GM23338 (cell line): ENCODE results near the gene KCNQ1OT1. TPM values are rescaled to one million over a fixed set of nuclear protein-coding genes. Genes with fewer than 3 reads are reported as not detected.

ENCODE experiments used
- ATAC-seq: fragments of 200-7000 bp; cut with Tn5 transposase; 3 replicates; pipeline ENCODE4 v1.9.1; 2020
- DNase-seq: peaks from one replicate; pipeline ENCODE4 v3.0.0-alpha.2; 2015; ENCODE audit warnings: low spot score
- H2AFZ ChIP-seq: fragments of 200-600 bp; sonication (generic); 2 replicates; pipeline ENCODE4 v1.8.0; 2016; ENCODE audit warnings: antibody characterized with exemption, mild to moderate bottlenecking, moderate library complexity
- H3F3A ChIP-seq: fragments of 200-600 bp; sonication (generic); replicated peaks from 2 replicates; pipeline ENCODE4 v1.8.0; 2017; ENCODE audit warnings: antibody characterized with exemption, mixed run types, low read depth
- H3K27ac ChIP-seq: fragments of 200-600 bp; sonication (generic); 2 replicates; pipeline ENCODE4 v1.6.1; 2016; ENCODE audit warnings: low read depth
- H3K27me3 ChIP-seq: fragments of 200-600 bp; sonication (generic); 2 replicates; pipeline ENCODE4 v1.8.0; 2016; ENCODE audit warnings: mild to moderate bottlenecking, mixed run types, moderate library complexity; ENCODE audit not compliant: insufficient read depth
- H3K36me3 ChIP-seq: fragments of 200-600 bp; sonication (generic); 2 replicates; pipeline ENCODE4 v1.8.0; 2016; ENCODE audit warnings: mild to moderate bottlenecking; ENCODE audit not compliant: insufficient read depth
- H3K4me1 ChIP-seq: fragments of 200-600 bp; sonication (generic); 2 replicates; pipeline ENCODE4 v1.8.0; 2016; ENCODE audit warnings: mild to moderate bottlenecking, moderate library complexity; ENCODE audit not compliant: insufficient read depth
- H3K4me2 ChIP-seq: fragments of 200-600 bp; sonication (generic); 2 replicates; pipeline ENCODE4 v1.7.1; 2017; ENCODE audit warnings: mixed run types
- H3K4me3 ChIP-seq: fragments of 200-600 bp; sonication (generic); 2 replicates; pipeline ENCODE4 v1.6.1; 2016; ENCODE audit warnings: mixed run types
- H3K79me2 ChIP-seq: fragments of 200-600 bp; sonication (generic); replicated peaks from 2 replicates; pipeline ENCODE4 v1.8.0; 2017; ENCODE audit warnings: mild to moderate bottlenecking; ENCODE audit not compliant: insufficient read depth
- H3K9me2 ChIP-seq: fragments of 200-600 bp; sonication (generic); 2 replicates; pipeline ENCODE4 v1.8.0; 2017; ENCODE audit not compliant: insufficient read depth
- H4K20me1 ChIP-seq: fragments of 200-600 bp; sonication (generic); replicated peaks from 2 replicates; pipeline ENCODE4 v1.8.0; 2017; ENCODE audit warnings: mild to moderate bottlenecking; ENCODE audit not compliant: insufficient read depth
- H3K27ac Mint-ChIP-seq: 2 replicates; pipeline ENCODE4 v1.8.0; 2020; ENCODE audit warnings: inconsistent platforms, mild to moderate bottlenecking, moderate library complexity, mixed read lengths
- H3K27me3 Mint-ChIP-seq: 3 replicates; pipeline ENCODE4 v1.8.0; 2022; ENCODE audit warnings: low read depth, mild to moderate bottlenecking, moderate library complexity, mixed read lengths, inconsistent platforms; ENCODE audit not compliant: insufficient read depth, poor library complexity
- H3K36me3 Mint-ChIP-seq: 3 replicates; pipeline ENCODE4 v1.8.0; 2021; ENCODE audit warnings: low read depth, mild to moderate bottlenecking, inconsistent platforms, moderate library complexity, mixed read lengths
- H3K4me1 Mint-ChIP-seq: 3 replicates; pipeline ENCODE4 v1.8.0; 2020; ENCODE audit warnings: mild to moderate bottlenecking, inconsistent platforms, mixed read lengths
- H3K4me3 Mint-ChIP-seq: 3 replicates; pipeline ENCODE4 v1.8.0; 2021; ENCODE audit warnings: moderate library complexity, mild to moderate bottlenecking, inconsistent platforms, mixed read lengths
- H3K9me3 Mint-ChIP-seq: 3 replicates; pipeline ENCODE4 v1.8.0; 2020; ENCODE audit warnings: moderate library complexity, mild to moderate bottlenecking, inconsistent platforms, mixed read lengths
- CTCF ChIP-seq, 2 experiments: fragments of 200-600 bp in 1 of 2; sonication (generic) in 1 of 2; conservative IDR thresholded peaks; 2 replicates each; pipeline versions ENCODE4 v1.5.1 to v1.6.1; 2016 to 2017; ENCODE audit warnings: antibody characterized with exemption in 2 of 2, low read depth in 2 of 2, mild to moderate bottlenecking in 2 of 2, moderate library complexity in 1 of 2
- EZH2 ChIP-seq: fragments of 200-600 bp; sonication (generic); IDR thresholded peaks from one replicate; pipeline ENCODE4 v1.8.0; 2017; ENCODE audit warnings: antibody characterized with exemption, mild to moderate bottlenecking, low read depth; ENCODE audit not compliant: unreplicated experiment
- EZH2phosphoT487 ChIP-seq: fragments of 200-600 bp; sonication (generic); IDR thresholded peaks from one replicate; pipeline ENCODE4 v1.8.1; 2018; ENCODE audit warnings: antibody characterized with exemption; ENCODE audit not compliant: unreplicated experiment
- NANOG ChIP-seq: IDR thresholded peaks from 2 replicates; pipeline ENCODE4 v1.6.1; 2016; ENCODE audit warnings: antibody characterized with exemption, borderline replicate concordance
- REST ChIP-seq: IDR thresholded peaks from one replicate; pipeline ENCODE4 v1.6.1; 2018; ENCODE audit warnings: antibody characterized with exemption; ENCODE audit not compliant: unreplicated experiment
- ZNF114 ChIP-seq: fragments of 250-450 bp; sonication (Bioruptor Pico); IDR thresholded peaks from 2 replicates; pipeline ENCODE4 v1.5.0; 2020; ENCODE audit warnings: mild to moderate bottlenecking, moderate library complexity
- ZNF331 ChIP-seq: fragments of 250-450 bp; sonication (Bioruptor Pico); IDR thresholded peaks from 2 replicates; pipeline ENCODE4 v1.5.0; 2020; ENCODE audit warnings: low read depth, mild to moderate bottlenecking, moderate library complexity
- polyA plus RNA-seq: library from polyadenylated mRNA; unstranded; fragments of >200 nt; fragmentation: Nextera tagmentation; extraction: Ambion mirVana; gene quantifications from 2 replicates; pipeline ENCODE4 v1.2.1, GENCODE V29; 2016
- total RNA-seq: library from RNA; depleted of rRNA; stranded (reverse); fragments of >200 nt; shearing (Covaris generic); gene quantifications from 2 replicates; pipeline ENCODE4 v1.2.3, GENCODE V29; 2014

The KCNQ1OT1 gene
- total and polyA plus RNA-seq, 2 experiments from 2014 or later, result 1.5 to 4.2 TPM

- no peak for TF ChIP-seq REST
- TF ChIP-seq CTCF (conservative IDR thresholded peaks at IDR 0.05; ENCODE audit: low read depth in 2 of 2), result no peak
- no peak for TF ChIP-seq EZH2
- TF ChIP-seq ZNF331, result no peak
- TF ChIP-seq ZNF114 (CRISPR knock-in tag), result no peak
- TF ChIP-seq NANOG, result no peak
Measured at GRCh38 chr11:2662024-2662312, 37.8 kb downstream of the KCNQ1OT1 start (continued).

GRCh38 chr11:2661173-2662023 lies 38.4 kb downstream of the KCNQ1OT1 start:
- H3K79me2 ChIP-seq, result no peaks in the 10 kb centered on the region
- H3K27ac Mint-ChIP-seq, result no peak overlapping the region
- H3K27me3 Mint-ChIP-seq, result peaks cover 43% of the 10 kb centered on the region
- H3K36me3 ChIP-seq, result peaks cover 17% of the 10 kb centered on the region; the same call in 1 of the 2 replicates
- no peak for DNase-seq
- no peak for TF ChIP-seq REST
- no peak for TF ChIP-seq EZH2
- no peak for TF ChIP-seq CTCF (conservative IDR thresholded peaks at IDR 0.05; ENCODE audit: low read depth in 2 of 2)
- no peak for TF ChIP-seq ZNF331
- no peak for TF ChIP-seq EZH2phosphoT487
- no peak overlapping the region for H2AFZ ChIP-seq
- H3K4me3 ChIP-seq, result no peak overlapping the region
- H3K36me3 Mint-ChIP-seq, result peaks cover 89% of the 10 kb centered on the region
- H3K4me1 Mint-ChIP-seq, result no peaks in the 10 kb centered on the region; the same call in 2 of the 3 replicates
- H3K9me2 ChIP-seq, result no peaks in the 10 kb centered on the region; the same call in 1 of the 2 replicates
- H3K4me3 Mint-ChIP-seq, result no peak overlapping the region
- peaks cover 48% of the 10 kb centered on the region for H3K27me3 ChIP-seq
- no peak overlapping the region for H3K27ac ChIP-seq
- no peak for ATAC-seq
- no peaks in the 10 kb centered on the region for H3K4me1 ChIP-seq
- H3K4me2 ChIP-seq, result no peak overlapping the region
- H4K20me1 ChIP-seq, result no peaks in the 10 kb centered on the region; the same call in none of the 2 replicates
- H3K9me3 Mint-ChIP-seq, result peaks cover 81% of the 10 kb centered on the region
- no peaks in the 10 kb centered on the region for H3F3A ChIP-seq
